Measurements from ENCODE around the gene TGFBI. TPM values are rescaled to one million over a fixed set of nuclear protein-coding genes. Genes with fewer than 3 reads are reported as not detected.

TGFBI gene
- total RNA-seq (76.8 TPM), polyA plus RNA-seq (294 TPM)
- long read RNA-seq, donor 1: 0 reads
- long read RNA-seq, donor 2: 0 reads
- long read RNA-seq, donor 3, transcript TGFBI-201 (17 exons, 2,804 nt): major isoform, 8 of 8 reads
- long read RNA-seq, donor 3, partial matches to known transcripts: 0 of 8 reads
- long read RNA-seq, donor 3, other reads (novel, unspliced or antisense): 0 of 8 reads
- long read RNA-seq, donor 4, partial matches to known transcripts: 0 of 2 reads
- long read RNA-seq, donor 4, other reads (novel, unspliced or antisense): 0 of 2 reads
- long read RNA-seq, donor 5, transcript TGFBI-201 (17 exons, 2,804 nt): major isoform, 14 of 36 reads
- long read RNA-seq, donor 5, partial matches to known transcripts: 17 of 36 reads
- long read RNA-seq, donor 5, other reads (novel, unspliced or antisense): 5 of 36 reads
- long read RNA-seq, donor 6, partial matches to known transcripts: 5 of 8 reads
- long read RNA-seq, donor 6, other reads (novel, unspliced or antisense): 0 of 8 reads
- long read RNA-seq, donor 7, partial matches to known transcripts: 16 of 19 reads
- long read RNA-seq, donor 7, other reads (novel, unspliced or antisense): 0 of 19 reads
- long read RNA-seq, donor 8, partial matches to known transcripts: 0 of 1 reads
- long read RNA-seq, donor 8, other reads (novel, unspliced or antisense): 0 of 1 reads
- long read RNA-seq, donor 9, transcript TGFBI-201 (17 exons, 2,804 nt): major isoform, 7 of 8 reads
- long read RNA-seq, donor 9, partial matches to known transcripts: 0 of 8 reads
- long read RNA-seq, donor 9, other reads (novel, unspliced or antisense): 0 of 8 reads
- long read RNA-seq, donor 10, partial matches to known transcripts: 0 of 5 reads
- long read RNA-seq, donor 10, other reads (novel, unspliced or antisense): 0 of 5 reads

- WGBS: 21% methylated on average over 68 of the region's 68 CpGs
- H3K9me3 ChIP-seq (ENCODE audit: control insufficient read depth in 2 of 2, insufficient read depth in 1 of 2, low read length in 1 of 2): no peaks in the 10 kb centered on the region
- peaks cover 14 to 42% of the 10 kb centered on the region in 2 donors for H3K27me3 ChIP-seq (ENCODE audit: control insufficient read depth in 2 of 2, insufficient read depth in 1 of 2, low read length in 1 of 2)
- DNase-seq (ENCODE audit: low read depth in 6 of 9, low spot score in 9 of 9): peak in 1 of 9 donors; percentile 24
- H3K4me3 ChIP-seq (ENCODE audit: low read length in 2 of 2): peak within 1 kb of the TSS; percentile 18 to 30
- H3K36me3 ChIP-seq (ENCODE audit: control insufficient read depth in 2 of 2, insufficient read depth in 2 of 2, low read length in 1 of 2): no peaks in the 10 kb centered on the region
- peaks cover 0 to 7% of the 10 kb centered on the region in 2 donors for H3K4me1 ChIP-seq (ENCODE audit: control insufficient read depth in 2 of 2, insufficient read depth in 2 of 2, low read length in 2 of 2)
- peak within 1 kb of the TSS in 1 of 2 donors; percentile 25 for H3K27ac ChIP-seq (ENCODE audit: low read depth in 1 of 2, low read length in 1 of 2)
Observed at GRCh38 chr5:136028782-136029742, at the start of gene TGFBI. Gene TGFBI, plus strand, starts transcription at chr5:136028988. Its CDS starts 68 bp downstream, at chr5:136029056.

GRCh38 chr5:135978993-135979392 is 49.8 kb upstream of the TGFBI start:
- WGBS: 96% methylated on average over 2 of the region's 2 CpGs
- H3K27ac ChIP-seq (ENCODE audit: low read depth in 1 of 2, low read length in 1 of 2): no peak overlapping the region

GRCh38 chr5:135979510-135979909 is 49.3 kb upstream of the TGFBI start:
- Histone ChIP-seq H3K4me1 (ENCODE audit: control insufficient read depth in 2 of 2, insufficient read depth in 2 of 2, low read length in 2 of 2) (no peaks in the 10 kb centered on the region), H3K4me3 (ENCODE audit: low read length in 2 of 2) (no peak overlapping the region), H3K36me3 (ENCODE audit: control insufficient read depth in 2 of 2, insufficient read depth in 2 of 2, low read length in 1 of 2) (no peaks in the 10 kb centered on the region), H3K27me3 (ENCODE audit: control insufficient read depth in 2 of 2, insufficient read depth in 1 of 2, low read length in 1 of 2) (peaks cover 0 to 17% of the 10 kb centered on the region in 2 donors), H3K9me3 (ENCODE audit: control insufficient read depth in 2 of 2, insufficient read depth in 1 of 2, low read length in 1 of 2) (no peaks in the 10 kb centered on the region), H3K27ac (ENCODE audit: low read depth in 1 of 2, low read length in 1 of 2) (no peak overlapping the region)
- WGBS: 92% methylated on average over 1 of the region's 1 CpG
- no peak for DNase-seq (ENCODE audit: low read depth in 6 of 9, low spot score in 9 of 9)

More at GRCh38 chr5:135978993-135979392, 49.8 kb upstream of the TGFBI start:
- Histone ChIP-seq H3K4me1 (ENCODE audit: control insufficient read depth in 2 of 2, insufficient read depth in 2 of 2, low read length in 2 of 2) (no peaks in the 10 kb centered on the region), H3K27me3 (ENCODE audit: control insufficient read depth in 2 of 2, insufficient read depth in 1 of 2, low read length in 1 of 2) (peaks cover 0 to 17% of the 10 kb centered on the region in 2 donors), H3K36me3 (ENCODE audit: control insufficient read depth in 2 of 2, insufficient read depth in 2 of 2, low read length in 1 of 2) (no peaks in the 10 kb centered on the region), H3K9me3 (ENCODE audit: control insufficient read depth in 2 of 2, insufficient read depth in 1 of 2, low read length in 1 of 2) (no peaks in the 10 kb centered on the region), H3K4me3 (ENCODE audit: low read length in 2 of 2) (no peak overlapping the region)
- no peak for DNase-seq (ENCODE audit: low read depth in 6 of 9, low spot score in 9 of 9)

- Histone ChIP-seq H3K36me3 (ENCODE audit: control insufficient read depth in 2 of 2, insufficient read depth in 2 of 2, low read length in 1 of 2) (no peaks in the 10 kb centered on the region), H3K9me3 (ENCODE audit: control insufficient read depth in 2 of 2, insufficient read depth in 1 of 2, low read length in 1 of 2) (no peaks in the 10 kb centered on the region), H3K4me1 (ENCODE audit: control insufficient read depth in 2 of 2, insufficient read depth in 2 of 2, low read length in 2 of 2) (no peaks in the 10 kb centered on the region), H3K4me3 (ENCODE audit: low read length in 2 of 2) (no peak overlapping the region), H3K27me3 (ENCODE audit: control insufficient read depth in 2 of 2, insufficient read depth in 1 of 2, low read length in 1 of 2) (peaks cover 0 to 16% of the 10 kb centered on the region in 2 donors), H3K27ac (ENCODE audit: low read depth in 1 of 2, low read length in 1 of 2) (no peak overlapping the region)
- no peak for DNase-seq (ENCODE audit: low read depth in 6 of 9, low spot score in 9 of 9)
- WGBS: 98% methylated on average over 1 of the region's 1 CpG
Observed at GRCh38 chr5:135980620-135981019, 48.2 kb upstream of the TGFBI start.

GRCh38 chr5:135985951-135986350 is 42.8 kb upstream of the TGFBI start:
- 18% methylated on average over 1 of the region's 1 CpG for WGBS
- no peaks in the 10 kb centered on the region for H3K36me3 ChIP-seq (ENCODE audit: control insufficient read depth in 2 of 2, insufficient read depth in 2 of 2, low read length in 1 of 2)
- no peak overlapping the region for H3K27ac ChIP-seq (ENCODE audit: low read depth in 1 of 2, low read length in 1 of 2)
- H3K4me1 ChIP-seq (ENCODE audit: control insufficient read depth in 2 of 2, insufficient read depth in 2 of 2, low read length in 2 of 2): no peaks in the 10 kb centered on the region
- no peak for DNase-seq (ENCODE audit: low read depth in 6 of 9, low spot score in 9 of 9)
- peaks cover 0 to 6% of the 10 kb centered on the region in 2 donors for H3K27me3 ChIP-seq (ENCODE audit: control insufficient read depth in 2 of 2, insufficient read depth in 1 of 2, low read length in 1 of 2)
- no peaks in the 10 kb centered on the region for H3K9me3 ChIP-seq (ENCODE audit: control insufficient read depth in 2 of 2, insufficient read depth in 1 of 2, low read length in 1 of 2)
- no peak overlapping the region for H3K4me3 ChIP-seq (ENCODE audit: low read length in 2 of 2)

GRCh38 chr5:135986401-135986800 is 42.4 kb upstream of the TGFBI start:
- H3K4me1 ChIP-seq (ENCODE audit: control insufficient read depth in 2 of 2, insufficient read depth in 2 of 2, low read length in 2 of 2): no peaks in the 10 kb centered on the region
- DNase-seq (ENCODE audit: low read depth in 6 of 9, low spot score in 9 of 9): no peak
- H3K4me3 ChIP-seq (ENCODE audit: low read length in 2 of 2): no peak overlapping the region
- WGBS: 93% methylated on average over 3 of the region's 3 CpGs
- H3K27ac ChIP-seq (ENCODE audit: low read depth in 1 of 2, low read length in 1 of 2): no peak overlapping the region
- no peaks in the 10 kb centered on the region for H3K36me3 ChIP-seq (ENCODE audit: control insufficient read depth in 2 of 2, insufficient read depth in 2 of 2, low read length in 1 of 2)
- peaks cover 0 to 8% of the 10 kb centered on the region in 2 donors for H3K27me3 ChIP-seq (ENCODE audit: control insufficient read depth in 2 of 2, insufficient read depth in 1 of 2, low read length in 1 of 2)
- H3K9me3 ChIP-seq (ENCODE audit: control insufficient read depth in 2 of 2, insufficient read depth in 1 of 2, low read length in 1 of 2): no peaks in the 10 kb centered on the region

GRCh38 chr5:135986891-135987401 is 41.8 kb upstream of the TGFBI start:
- H3K27me3 ChIP-seq (ENCODE audit: control insufficient read depth in 2 of 2, insufficient read depth in 1 of 2, low read length in 1 of 2): peaks cover 0 to 8% of the 10 kb centered on the region in 2 donors
- no peak for DNase-seq (ENCODE audit: low read depth in 6 of 9, low spot score in 9 of 9)
- no peak overlapping the region for H3K27ac ChIP-seq (ENCODE audit: low read depth in 1 of 2, low read length in 1 of 2)
- H3K36me3 ChIP-seq (ENCODE audit: control insufficient read depth in 2 of 2, insufficient read depth in 2 of 2, low read length in 1 of 2): no peaks in the 10 kb centered on the region
- no peaks in the 10 kb centered on the region for H3K4me1 ChIP-seq (ENCODE audit: control insufficient read depth in 2 of 2, insufficient read depth in 2 of 2, low read length in 2 of 2)
- H3K9me3 ChIP-seq (ENCODE audit: control insufficient read depth in 2 of 2, insufficient read depth in 1 of 2, low read length in 1 of 2): no peaks in the 10 kb centered on the region
- H3K4me3 ChIP-seq (ENCODE audit: low read length in 2 of 2): no peak overlapping the region
- 77% methylated on average over 3 of the region's 3 CpGs for WGBS

GRCh38 chr5:135988546-135988945 is 40.2 kb upstream of the TGFBI start:
- H3K36me3 ChIP-seq (ENCODE audit: control insufficient read depth in 2 of 2, insufficient read depth in 2 of 2, low read length in 1 of 2): no peaks in the 10 kb centered on the region
- peaks cover 0 to 8% of the 10 kb centered on the region in 2 donors for H3K27me3 ChIP-seq (ENCODE audit: control insufficient read depth in 2 of 2, insufficient read depth in 1 of 2, low read length in 1 of 2)
- no peak overlapping the region for H3K4me3 ChIP-seq (ENCODE audit: low read length in 2 of 2)
- DNase-seq (ENCODE audit: low read depth in 6 of 9, low spot score in 9 of 9): no peak
- H3K9me3 ChIP-seq (ENCODE audit: control insufficient read depth in 2 of 2, insufficient read depth in 1 of 2, low read length in 1 of 2): no peaks in the 10 kb centered on the region
- no peak overlapping the region for H3K27ac ChIP-seq (ENCODE audit: low read depth in 1 of 2, low read length in 1 of 2)
- WGBS: 90% methylated on average over 3 of the region's 3 CpGs
- H3K4me1 ChIP-seq (ENCODE audit: control insufficient read depth in 2 of 2, insufficient read depth in 2 of 2, low read length in 2 of 2): no peaks in the 10 kb centered on the region
